AG08396 (cell line): ENCODE data around the gene UGGT2.
"Not testable (repeated sequence)": the region's sequence is repeated elsewhere in the genome, so short reads cannot be mapped to it uniquely, and the experiment has no call there.

ENCODE experiments used
- DNase-seq: peaks from one replicate; pipeline ENCODE4 v3.0.0; 2012; ENCODE audit warnings: low spot score, mixed read lengths

The UGGT2 gene

GRCh38 chr13:96046449-96047126, 6.6 kb downstream of the UGGT2 start:
- not testable (repeated sequence) for DNase-seq

- no peak for DNase-seq
These were observed 9.0 kb downstream of the UGGT2 start for GRCh38 chr13:96044238-96044637.

- no peak for DNase-seq
These were observed 11.7 kb downstream of the UGGT2 start for GRCh38 chr13:96041326-96042110.

GRCh38 chr13:96036515-96036914, 16.7 kb downstream of the UGGT2 start:
- DNase-seq = no peak

- DNase-seq = no peak
These were observed 18.5 kb downstream of the UGGT2 start for GRCh38 chr13:96034662-96035061.

- DNase-seq = no peak
These were observed 19.8 kb downstream of the UGGT2 start for GRCh38 chr13:96033220-96034015.

GRCh38 chr13:96032717-96033116, 20.5 kb downstream of the UGGT2 start:
- DNase-seq = no peak

- DNase-seq = no peak
These were observed 24.2 kb downstream of the UGGT2 start for GRCh38 chr13:96029002-96029401.

GRCh38 chr13:96027496-96027895, 25.7 kb downstream of the UGGT2 start:
- no peak for DNase-seq

GRCh38 chr13:96025283-96025682, 27.9 kb downstream of the UGGT2 start:
- no peak for DNase-seq

GRCh38 chr13:96020931-96021330, 32.3 kb downstream of the UGGT2 start:
- no peak for DNase-seq

GRCh38 chr13:96020155-96020575, 33.0 kb downstream of the UGGT2 start:
- peak; percentile 51 for DNase-seq

- DNase-seq = no peak
These were observed 35.1 kb downstream of the UGGT2 start for GRCh38 chr13:96018135-96018534.

GRCh38 chr13:96011291-96011872, 41.8 kb downstream of the UGGT2 start:
- DNase-seq = no peak

- DNase-seq = no peak
These were observed 49.9 kb downstream of the UGGT2 start for GRCh38 chr13:96003304-96003703.

GRCh38 chr13:96002322-96003131, 50.7 kb downstream of the UGGT2 start:
- no peak for DNase-seq

GRCh38 chr13:96000069-96000468, 53.1 kb downstream of the UGGT2 start:
- no peak for DNase-seq

GRCh38 chr13:95987841-95988240, 65.4 kb downstream of the UGGT2 start:
- DNase-seq = no peak

GRCh38 chr13:95982144-95982543, 71.1 kb downstream of the UGGT2 start:
- DNase-seq = no peak

GRCh38 chr13:95972651-95973050, 80.5 kb downstream of the UGGT2 start:
- DNase-seq = not testable (repeated sequence)

- no peak for DNase-seq
These were observed 82.3 kb downstream of the UGGT2 start for GRCh38 chr13:95970878-95971277.
